ENCODE data around the gene AARS2. TPM values are rescaled to one million over a fixed set of nuclear protein-coding genes. Genes with fewer than 3 reads are reported as not detected.

The AARS2 gene
- total RNA-seq, 1 experiment from 2014 or later: 11.6 TPM

GRCh38 chr6:44305200-44305725 is 7.9 kb downstream of the AARS2 start:
- H4K20me1 ChIP-seq (ENCODE audit: insufficient read depth): no peaks in the 10 kb centered on the region
- POLR2A ChIA-PET (ENCODE audit: unreplicated experiment): interaction anchor here (0.7 kb wide), 1 partner anchor 26 kb away, joined by 6 read pairs; no protein-coding TSS in a partner anchor
- H3K36me3 ChIP-seq (ENCODE audit: low read depth): 0 out of 2 replicates have a peak, but pooled peaks cover 6% of the 10 kb centered on the region
- no peaks in the 10 kb centered on the region for H3K9me2 ChIP-seq (ENCODE audit: insufficient read depth)
- DNase-seq: no peak
- intact Hi-C loops (cut with micrococcal nuclease; ENCODE audit: unreplicated experiment): loop anchor here (2.0 kb wide), 1 partner anchor 36 kb away; no protein-coding TSS in a partner anchor
- no TSS peak for BruUV-seq (replicated peaks)
- no peaks in the 10 kb centered on the region for H3K79me2 ChIP-seq (ENCODE audit: low read depth)
- TF ChIP-seq, protein P1, sequence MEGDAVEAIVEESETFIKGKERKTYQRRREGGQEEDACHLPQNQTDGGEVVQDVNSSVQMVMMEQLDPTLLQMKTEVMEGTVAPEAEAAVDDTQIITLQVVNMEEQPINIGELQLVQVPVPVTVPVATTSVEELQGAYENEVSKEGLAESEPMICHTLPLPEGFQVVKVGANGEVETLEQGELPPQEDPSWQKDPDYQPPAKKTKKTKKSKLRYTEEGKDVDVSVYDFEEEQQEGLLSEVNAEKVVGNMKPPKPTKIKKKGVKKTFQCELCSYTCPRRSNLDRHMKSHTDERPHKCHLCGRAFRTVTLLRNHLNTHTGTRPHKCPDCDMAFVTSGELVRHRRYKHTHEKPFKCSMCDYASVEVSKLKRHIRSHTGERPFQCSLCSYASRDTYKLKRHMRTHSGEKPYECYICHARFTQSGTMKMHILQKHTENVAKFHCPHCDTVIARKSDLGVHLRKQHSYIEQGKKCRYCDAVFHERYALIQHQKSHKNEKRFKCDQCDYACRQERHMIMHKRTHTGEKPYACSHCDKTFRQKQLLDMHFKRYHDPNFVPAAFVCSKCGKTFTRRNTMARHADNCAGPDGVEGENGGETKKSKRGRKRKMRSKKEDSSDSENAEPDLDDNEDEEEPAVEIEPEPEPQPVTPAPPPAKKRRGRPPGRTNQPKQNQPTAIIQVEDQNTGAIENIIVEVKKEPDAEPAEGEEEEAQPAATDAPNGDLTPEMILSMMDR (conservative IDR thresholded peaks at IDR 0.05): no peak
- no peak for TF ChIP-seq EZH2 (IDR thresholded peaks at IDR 0.05; ENCODE audit: low read depth)
- no peaks in the 10 kb centered on the region for H3K9me3 ChIP-seq (ENCODE audit: insufficient read depth, low read depth)
- no peaks in the 10 kb centered on the region for H3K27me3 ChIP-seq (ENCODE audit: insufficient read depth, low read depth)
- no peak overlapping the region for H3K27ac ChIP-seq
- H3F3A ChIP-seq (ENCODE audit: insufficient read depth, low read depth): no peaks in the 10 kb centered on the region
- CTCF ChIA-PET: interaction anchor here (0.6 kb wide), 2 partner anchors 49 to 1865 kb away, joined by 7 to 8 read pairs; partner anchors contain the start of gene ENPP5
- H3K4me1 ChIP-seq (replicated peaks; ENCODE audit: insufficient read depth): no peaks in the 10 kb centered on the region
- H3K4me2 ChIP-seq: no peak overlapping the region
- H3K4me3 ChIP-seq: no peak overlapping the region
- no peak overlapping the region for H2AFZ ChIP-seq

GRCh38 chr6:44304282-44305199 is 8.6 kb downstream of the AARS2 start:
- Histone ChIP-seq H3K27me3 (ENCODE audit: insufficient read depth, low read depth) (no peaks in the 10 kb centered on the region), H2AFZ (no peak overlapping the region), H3K27ac (no peak overlapping the region), H3K4me2 (no peak overlapping the region), H3K36me3 (ENCODE audit: low read depth) (0 out of 2 replicates have a peak, but pooled peaks cover 6% of the 10 kb centered on the region), H3K9me2 (ENCODE audit: insufficient read depth) (no peaks in the 10 kb centered on the region), H4K20me1 (ENCODE audit: insufficient read depth) (no peaks in the 10 kb centered on the region), H3K79me2 (ENCODE audit: low read depth) (no peaks in the 10 kb centered on the region), H3K9me3 (ENCODE audit: insufficient read depth, low read depth) (no peaks in the 10 kb centered on the region), H3F3A (ENCODE audit: insufficient read depth, low read depth) (no peaks in the 10 kb centered on the region), H3K4me3 (no peak overlapping the region), H3K4me1 (replicated peaks; ENCODE audit: insufficient read depth) (no peaks in the 10 kb centered on the region)
- intact Hi-C loops (cut with micrococcal nuclease; ENCODE audit: unreplicated experiment): loop anchor here (2.0 kb wide), 1 partner anchor 36 kb away; no protein-coding TSS in a partner anchor
- DNase-seq: peak in 1 of 2 experiments; percentile 22
- ChIA-PET POLR2A (ENCODE audit: unreplicated experiment) (interaction anchor here (0.7 kb wide), 1 partner anchor 25 kb away, joined by 6 read pairs; no protein-coding TSS in a partner anchor), CTCF (interaction anchor here (0.6 kb wide), 2 partner anchors 27 to 48 kb away, joined by 4 to 7 read pairs; no protein-coding TSS in a partner anchor)
- TF ChIP-seq, protein P1 (conservative IDR thresholded peaks at IDR 0.05): peak; percentile 78
- no peak for TF ChIP-seq EZH2 (IDR thresholded peaks at IDR 0.05; ENCODE audit: low read depth)
- BruUV-seq (replicated peaks): no TSS peak

DNA sequence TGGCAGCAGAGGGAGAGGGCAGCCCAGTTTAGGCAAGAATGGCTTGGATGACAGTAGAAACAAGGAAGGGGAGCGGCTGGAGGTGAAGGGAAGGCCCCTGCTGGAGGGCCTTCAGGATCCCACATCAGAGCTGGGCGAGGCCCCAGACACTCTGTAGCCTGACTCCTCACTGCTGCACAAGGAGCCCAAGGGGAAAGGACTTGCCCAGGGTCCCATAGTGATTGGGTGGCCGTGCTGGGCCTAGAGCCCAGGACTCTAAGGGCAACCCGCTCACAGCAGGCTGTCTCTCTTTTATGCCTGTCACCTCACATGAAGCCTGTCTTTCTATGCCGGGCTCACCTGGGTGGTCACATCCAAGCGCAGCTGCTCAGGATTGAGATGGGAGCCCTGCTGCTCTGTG is 9.3 kb downstream of the AARS2 start:
- Histone ChIP-seq H2AFZ (no peak overlapping the region), H3F3A (ENCODE audit: insufficient read depth, low read depth) (no peaks in the 10 kb centered on the region), H3K9me2 (ENCODE audit: insufficient read depth) (no peaks in the 10 kb centered on the region), H3K4me3 (no peak overlapping the region), H3K27ac (no peak overlapping the region), H3K4me2 (no peak overlapping the region), H3K79me2 (ENCODE audit: low read depth) (no peaks in the 10 kb centered on the region), H4K20me1 (ENCODE audit: insufficient read depth) (no peaks in the 10 kb centered on the region), H3K27me3 (ENCODE audit: insufficient read depth, low read depth) (no peaks in the 10 kb centered on the region), H3K36me3 (ENCODE audit: low read depth) (0 out of 2 replicates have a peak, but pooled peaks cover 6% of the 10 kb centered on the region), H3K4me1 (replicated peaks; ENCODE audit: insufficient read depth) (no peaks in the 10 kb centered on the region), H3K9me3 (ENCODE audit: insufficient read depth, low read depth) (no peaks in the 10 kb centered on the region)
- intact Hi-C loops (cut with micrococcal nuclease; ENCODE audit: unreplicated experiment): loop anchor here (2.0 kb wide), 1 partner anchor 35 kb away; no protein-coding TSS in a partner anchor
- POLR2A ChIA-PET (ENCODE audit: unreplicated experiment): no interaction called here
- BruUV-seq (replicated peaks): no TSS peak
- no peak for DNase-seq
- CTCF ChIA-PET: no interaction called here
- TF ChIP-seq EZH2 (IDR thresholded peaks at IDR 0.05; ENCODE audit: low read depth): no peak
- TF ChIP-seq, protein P1 (conservative IDR thresholded peaks at IDR 0.05): no peak
